ENCODE measurements around the gene KCNJ1. TPM values are rescaled to one million over a fixed set of nuclear protein-coding genes. Genes with fewer than 3 reads are reported as not detected.

The KCNJ1 gene
- total and polyA plus RNA-seq, 2 experiments from 2014 or later: 0.16 TPM; not detected in 1

GRCh38 chr11:128878455-128878854 is 11.4 kb upstream of the KCNJ1 start (continued):
- TF ChIP-seq, protein P1, sequence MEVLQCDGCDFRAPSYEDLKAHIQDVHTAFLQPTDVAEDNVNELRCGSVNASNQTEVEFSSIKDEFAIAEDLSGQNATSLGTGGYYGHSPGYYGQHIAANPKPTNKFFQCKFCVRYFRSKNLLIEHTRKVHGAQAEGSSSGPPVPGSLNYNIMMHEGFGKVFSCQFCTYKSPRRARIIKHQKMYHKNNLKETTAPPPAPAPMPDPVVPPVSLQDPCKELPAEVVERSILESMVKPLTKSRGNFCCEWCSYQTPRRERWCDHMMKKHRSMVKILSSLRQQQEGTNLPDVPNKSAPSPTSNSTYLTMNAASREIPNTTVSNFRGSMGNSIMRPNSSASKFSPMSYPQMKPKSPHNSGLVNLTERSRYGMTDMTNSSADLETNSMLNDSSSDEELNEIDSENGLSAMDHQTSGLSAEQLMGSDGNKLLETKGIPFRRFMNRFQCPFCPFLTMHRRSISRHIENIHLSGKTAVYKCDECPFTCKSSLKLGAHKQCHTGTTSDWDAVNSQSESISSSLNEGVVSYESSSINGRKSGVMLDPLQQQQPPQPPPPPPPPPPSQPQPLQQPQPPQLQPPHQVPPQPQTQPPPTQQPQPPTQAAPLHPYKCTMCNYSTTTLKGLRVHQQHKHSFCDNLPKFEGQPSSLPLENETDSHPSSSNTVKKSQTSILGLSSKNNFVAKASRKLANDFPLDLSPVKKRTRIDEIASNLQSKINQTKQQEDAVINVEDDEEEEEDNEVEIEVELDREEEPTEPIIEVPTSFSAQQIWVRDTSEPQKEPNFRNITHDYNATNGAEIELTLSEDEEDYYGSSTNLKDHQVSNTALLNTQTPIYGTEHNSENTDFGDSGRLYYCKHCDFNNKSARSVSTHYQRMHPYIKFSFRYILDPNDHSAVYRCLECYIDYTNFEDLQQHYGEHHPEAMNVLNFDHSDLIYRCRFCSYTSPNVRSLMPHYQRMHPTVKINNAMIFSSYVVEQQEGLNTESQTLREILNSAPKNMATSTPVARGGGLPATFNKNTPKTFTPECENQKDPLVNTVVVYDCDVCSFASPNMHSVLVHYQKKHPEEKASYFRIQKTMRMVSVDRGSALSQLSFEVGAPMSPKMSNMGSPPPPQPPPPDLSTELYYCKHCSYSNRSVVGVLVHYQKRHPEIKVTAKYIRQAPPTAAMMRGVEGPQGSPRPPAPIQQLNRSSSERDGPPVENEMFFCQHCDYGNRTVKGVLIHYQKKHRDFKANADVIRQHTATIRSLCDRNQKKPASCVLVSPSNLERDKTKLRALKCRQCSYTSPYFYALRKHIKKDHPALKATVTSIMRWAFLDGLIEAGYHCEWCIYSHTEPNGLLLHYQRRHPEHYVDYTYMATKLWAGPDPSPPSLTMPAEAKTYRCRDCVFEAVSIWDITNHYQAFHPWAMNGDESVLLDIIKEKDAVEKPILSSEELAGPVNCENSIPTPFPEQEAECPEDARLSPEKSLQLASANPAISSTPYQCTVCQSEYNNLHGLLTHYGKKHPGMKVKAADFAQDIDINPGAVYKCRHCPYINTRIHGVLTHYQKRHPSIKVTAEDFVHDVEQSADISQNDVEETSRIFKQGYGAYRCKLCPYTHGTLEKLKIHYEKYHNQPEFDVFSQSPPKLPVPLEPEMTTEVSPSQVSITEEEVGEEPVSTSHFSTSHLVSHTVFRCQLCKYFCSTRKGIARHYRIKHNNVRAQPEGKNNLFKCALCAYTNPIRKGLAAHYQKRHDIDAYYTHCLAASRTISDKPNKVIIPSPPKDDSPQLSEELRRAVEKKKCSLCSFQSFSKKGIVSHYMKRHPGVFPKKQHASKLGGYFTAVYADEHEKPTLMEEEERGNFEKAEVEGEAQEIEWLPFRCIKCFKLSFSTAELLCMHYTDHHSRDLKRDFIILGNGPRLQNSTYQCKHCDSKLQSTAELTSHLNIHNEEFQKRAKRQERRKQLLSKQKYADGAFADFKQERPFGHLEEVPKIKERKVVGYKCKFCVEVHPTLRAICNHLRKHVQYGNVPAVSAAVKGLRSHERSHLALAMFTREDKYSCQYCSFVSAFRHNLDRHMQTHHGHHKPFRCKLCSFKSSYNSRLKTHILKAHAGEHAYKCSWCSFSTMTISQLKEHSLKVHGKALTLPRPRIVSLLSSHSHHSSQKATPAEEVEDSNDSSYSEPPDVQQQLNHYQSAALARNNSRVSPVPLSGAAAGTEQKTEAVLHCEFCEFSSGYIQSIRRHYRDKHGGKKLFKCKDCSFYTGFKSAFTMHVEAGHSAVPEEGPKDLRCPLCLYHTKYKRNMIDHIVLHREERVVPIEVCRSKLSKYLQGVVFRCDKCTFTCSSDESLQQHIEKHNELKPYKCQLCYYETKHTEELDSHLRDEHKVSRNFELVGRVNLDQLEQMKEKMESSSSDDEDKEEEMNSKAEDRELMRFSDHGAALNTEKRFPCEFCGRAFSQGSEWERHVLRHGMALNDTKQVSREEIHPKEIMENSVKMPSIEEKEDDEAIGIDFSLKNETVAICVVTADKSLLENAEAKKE (CRISPR knock-in tag; IDR thresholded peaks at IDR 0.05): no peak
- no peak for TF ChIP-seq EZH2phosphoT487 (IDR thresholded peaks at IDR 0.05; ENCODE audit: unreplicated experiment)
- TF ChIP-seq STAT1 (IDR thresholded peaks at IDR 0.05; ENCODE audit: unreplicated experiment): no peak
- no peak for TF ChIP-seq ZNF114 (CRISPR knock-in tag; IDR thresholded peaks at IDR 0.05)
- TF ChIP-seq JUNB (IDR thresholded peaks at IDR 0.05; ENCODE audit: unreplicated experiment): no peak
- TF ChIP-seq ZNF331 (CRISPR knock-in tag; IDR thresholded peaks at IDR 0.05; ENCODE audit: low read depth): no peak
- TF ChIP-seq CREB1 (CRISPR knock-in tag; IDR thresholded peaks at IDR 0.05; ENCODE audit: low read depth): no peak
- no peak for TF ChIP-seq EZH2 (IDR thresholded peaks at IDR 0.05; ENCODE audit: low read depth, unreplicated experiment)
- TF ChIP-seq, protein P2, sequence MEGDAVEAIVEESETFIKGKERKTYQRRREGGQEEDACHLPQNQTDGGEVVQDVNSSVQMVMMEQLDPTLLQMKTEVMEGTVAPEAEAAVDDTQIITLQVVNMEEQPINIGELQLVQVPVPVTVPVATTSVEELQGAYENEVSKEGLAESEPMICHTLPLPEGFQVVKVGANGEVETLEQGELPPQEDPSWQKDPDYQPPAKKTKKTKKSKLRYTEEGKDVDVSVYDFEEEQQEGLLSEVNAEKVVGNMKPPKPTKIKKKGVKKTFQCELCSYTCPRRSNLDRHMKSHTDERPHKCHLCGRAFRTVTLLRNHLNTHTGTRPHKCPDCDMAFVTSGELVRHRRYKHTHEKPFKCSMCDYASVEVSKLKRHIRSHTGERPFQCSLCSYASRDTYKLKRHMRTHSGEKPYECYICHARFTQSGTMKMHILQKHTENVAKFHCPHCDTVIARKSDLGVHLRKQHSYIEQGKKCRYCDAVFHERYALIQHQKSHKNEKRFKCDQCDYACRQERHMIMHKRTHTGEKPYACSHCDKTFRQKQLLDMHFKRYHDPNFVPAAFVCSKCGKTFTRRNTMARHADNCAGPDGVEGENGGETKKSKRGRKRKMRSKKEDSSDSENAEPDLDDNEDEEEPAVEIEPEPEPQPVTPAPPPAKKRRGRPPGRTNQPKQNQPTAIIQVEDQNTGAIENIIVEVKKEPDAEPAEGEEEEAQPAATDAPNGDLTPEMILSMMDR (conservative IDR thresholded peaks at IDR 0.05; ENCODE audit: low read depth in 2 of 2): no peak

Data from GM23338 (cell line).